ENCODE measurements around the gene SEMA4A. TPM values are rescaled to one million over a fixed set of nuclear protein-coding genes. Genes with fewer than 3 reads are reported as not detected.

SEMA4A gene
- polyA plus RNA-seq, 1 of the 3 experiments (the other 2 are of a cell fraction): 1.3 TPM

- H3K79me2 ChIP-seq (ENCODE audit: insufficient read depth): peaks cover 60% of the 10 kb centered on the region
- H3K36me3 ChIP-seq (replicated peaks in 1 of 2; ENCODE audit: control insufficient read depth in 1 of 2, insufficient read depth in 2 of 2, low read length in 1 of 2): peaks cover 74 to 85% of the 10 kb centered on the region in 2 experiments
- 94% methylated on average over 10 of the region's 18 CpGs for WGBS (ENCODE audit: low lambda C conversion rate)
- CTCF ChIA-PET: interaction anchor here (1.0 to 40.5 kb wide), 5 partner anchors 18 to 225 kb away, joined by 3 to 1559 read pairs (median 4); partner anchors contain the start of gene MEX3A
- no peak for TF ChIP-seq TEAD4 (IDR thresholded peaks at IDR 0.05; ENCODE audit: borderline replicate concordance, insufficient read depth)
- no peak for TF ChIP-seq RFX5 (IDR thresholded peaks at IDR 0.05; ENCODE audit: low read length)
- no peak for TF ChIP-seq USF2 (IDR thresholded peaks at IDR 0.05; ENCODE audit: borderline replicate concordance, low read depth, low read length)
- no peak for TF ChIP-seq EP300 (IDR thresholded peaks at IDR 0.05; ENCODE audit: borderline replicate concordance in 1 of 2, low read depth in 1 of 2, low read length in 1 of 2)
- TF ChIP-seq, protein P1, sequence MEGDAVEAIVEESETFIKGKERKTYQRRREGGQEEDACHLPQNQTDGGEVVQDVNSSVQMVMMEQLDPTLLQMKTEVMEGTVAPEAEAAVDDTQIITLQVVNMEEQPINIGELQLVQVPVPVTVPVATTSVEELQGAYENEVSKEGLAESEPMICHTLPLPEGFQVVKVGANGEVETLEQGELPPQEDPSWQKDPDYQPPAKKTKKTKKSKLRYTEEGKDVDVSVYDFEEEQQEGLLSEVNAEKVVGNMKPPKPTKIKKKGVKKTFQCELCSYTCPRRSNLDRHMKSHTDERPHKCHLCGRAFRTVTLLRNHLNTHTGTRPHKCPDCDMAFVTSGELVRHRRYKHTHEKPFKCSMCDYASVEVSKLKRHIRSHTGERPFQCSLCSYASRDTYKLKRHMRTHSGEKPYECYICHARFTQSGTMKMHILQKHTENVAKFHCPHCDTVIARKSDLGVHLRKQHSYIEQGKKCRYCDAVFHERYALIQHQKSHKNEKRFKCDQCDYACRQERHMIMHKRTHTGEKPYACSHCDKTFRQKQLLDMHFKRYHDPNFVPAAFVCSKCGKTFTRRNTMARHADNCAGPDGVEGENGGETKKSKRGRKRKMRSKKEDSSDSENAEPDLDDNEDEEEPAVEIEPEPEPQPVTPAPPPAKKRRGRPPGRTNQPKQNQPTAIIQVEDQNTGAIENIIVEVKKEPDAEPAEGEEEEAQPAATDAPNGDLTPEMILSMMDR (IDR thresholded peaks at IDR 0.05): no peak
- TF ChIP-seq POLR2AphosphoS5 (IDR thresholded peaks at IDR 0.05; ENCODE audit: low read depth, low read length): no peak
- no peak for TF ChIP-seq NRF1 (IDR thresholded peaks at IDR 0.05; ENCODE audit: low read depth, low read length)
- TF ChIP-seq RCOR1 (IDR thresholded peaks at IDR 0.05; ENCODE audit: low read length): no peak
- no peak for TF ChIP-seq RAD21 (IDR thresholded peaks at IDR 0.05; ENCODE audit: low read length)
- TF ChIP-seq, protein P2, sequence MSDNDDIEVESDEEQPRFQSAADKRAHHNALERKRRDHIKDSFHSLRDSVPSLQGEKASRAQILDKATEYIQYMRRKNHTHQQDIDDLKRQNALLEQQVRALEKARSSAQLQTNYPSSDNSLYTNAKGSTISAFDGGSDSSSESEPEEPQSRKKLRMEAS (IDR thresholded peaks at IDR 0.05; ENCODE audit: low read depth): no peak
- no peak for TF ChIP-seq TAF1 (IDR thresholded peaks at IDR 0.05; ENCODE audit: borderline replicate concordance, low read depth, low read length)
- no peak for DNase-seq
- no peaks in the 10 kb centered on the region for H3K9me3 ChIP-seq
- no peak overlapping the region for H2AFZ ChIP-seq (ENCODE audit: low read depth)
- H3F3A ChIP-seq (replicated peaks; ENCODE audit: insufficient read depth): peaks cover 93% of the 10 kb centered on the region
- peaks cover 96% of the 10 kb centered on the region for H4K20me1 ChIP-seq (ENCODE audit: insufficient read depth)
- no peak overlapping the region for H3K4me2 ChIP-seq
- H3K9me2 ChIP-seq: no peaks in the 10 kb centered on the region
- peaks cover 5 to 7% of the 10 kb centered on the region in 2 experiments for H3K4me1 ChIP-seq (ENCODE audit: control insufficient read depth in 1 of 2, insufficient read depth in 2 of 2, low read depth in 1 of 2, low read length in 1 of 2)
- no peak overlapping the region for H3K4me3 ChIP-seq (ENCODE audit: low read depth in 2 of 2, low read length in 1 of 2)
- no peaks in the 10 kb centered on the region for H3K27me3 ChIP-seq (ENCODE audit: insufficient read depth)
- POLR2A ChIA-PET: interaction anchor here (0.6 kb wide), 1 partner anchor 8 kb away, joined by 3 read pairs; no protein-coding TSS in a partner anchor
- no peak overlapping the region for H3K9ac ChIP-seq
- peak overlapping the region in 1 of 2 experiments; percentile 29; a peak in 1 of 4 replicates for H3K27ac ChIP-seq (ENCODE audit: low read depth in 2 of 2, low read length in 1 of 2)
These were observed 18.5 kb upstream of the SEMA4A start for GRCh38 chr1:156134716-156135435.
